ENCODE measurements around the gene PTMA.
A peak's percentile ranks its signal among the peaks of the same experiment; 100 is the strongest.
"Not testable (repeated sequence)": the region's sequence is repeated elsewhere in the genome, so short reads cannot be mapped to it uniquely, and the experiment has no call there.

Gene PTMA

GRCh38 chr2:231707927-231708772 is at the start of gene PTMA:
Gene PTMA (plus strand): TSS chr2:231708525. CDS start chr2:231708707, 182 bp downstream.
- TF ChIP-seq CTCF (IDR thresholded peaks at IDR 0.05; ENCODE audit: low read depth, low read length): no peak
- peak within 1 kb of the TSS; percentile 95 for H3K4me3 ChIP-seq (ENCODE audit: low read depth, low read length)

- H3K4me3 ChIP-seq (ENCODE audit: low read depth, low read length): not testable (repeated sequence)
These were observed 48.3 kb upstream of the PTMA start for GRCh38 chr2:231660073-231660472.

GRCh38 chr2:231660860-231661259 is 47.5 kb upstream of the PTMA start:
- no peak for TF ChIP-seq CTCF (IDR thresholded peaks at IDR 0.05; ENCODE audit: low read depth, low read length)
- H3K4me3 ChIP-seq (ENCODE audit: low read depth, low read length): no peak overlapping the region

GRCh38 chr2:231661422-231662027 is 46.8 kb upstream of the PTMA start:
- H3K4me3 ChIP-seq (ENCODE audit: low read depth, low read length): peak overlapping the region; percentile 38
- TF ChIP-seq CTCF (IDR thresholded peaks at IDR 0.05; ENCODE audit: low read depth, low read length): no peak

- no peak for TF ChIP-seq CTCF (IDR thresholded peaks at IDR 0.05; ENCODE audit: low read depth, low read length)
These were observed 46.1 kb upstream of the PTMA start for GRCh38 chr2:231662028-231662810.

GRCh38 chr2:231662811-231663457 is 45.4 kb upstream of the PTMA start:
- no peak overlapping the region for H3K4me3 ChIP-seq (ENCODE audit: low read depth, low read length)
- TF ChIP-seq CTCF (IDR thresholded peaks at IDR 0.05; ENCODE audit: low read depth, low read length): no peak

More at GRCh38 chr2:231662028-231662810, 46.1 kb upstream of the PTMA start:
- H3K4me3 ChIP-seq (ENCODE audit: low read depth, low read length): peak overlapping the region; percentile 38

GRCh38 chr2:231663458-231664212 is 44.7 kb upstream of the PTMA start:
- no peak for TF ChIP-seq CTCF (IDR thresholded peaks at IDR 0.05; ENCODE audit: low read depth, low read length)
- H3K4me3 ChIP-seq (ENCODE audit: low read depth, low read length): no peak overlapping the region
